Measurements from ENCODE around the gene C2orf76.
"Not testable (repeated sequence)": the region's sequence is repeated elsewhere in the genome, so short reads cannot be mapped to it uniquely, and the experiment has no call there.

DNA sequence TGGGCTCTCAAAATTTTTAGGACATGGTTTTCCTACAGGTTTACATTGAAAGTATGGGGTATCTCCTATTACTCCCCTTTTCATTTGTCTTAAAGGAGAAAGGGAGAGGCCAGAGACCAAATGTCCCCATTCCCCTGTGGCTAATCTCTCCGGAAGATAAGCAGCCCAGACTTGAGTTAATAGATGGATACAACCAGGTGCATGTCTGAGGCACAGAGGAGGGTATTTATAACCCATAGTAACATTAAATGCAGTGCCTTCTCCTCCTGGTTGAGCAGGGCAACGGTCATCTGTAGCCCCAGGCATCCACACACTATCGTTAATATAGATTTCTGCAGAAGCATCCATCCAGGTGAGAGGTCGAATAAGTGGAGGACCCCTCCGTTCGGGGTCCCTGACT is 9.8 kb upstream of the C2orf76 start:
- TF ChIP-seq, protein P1, sequence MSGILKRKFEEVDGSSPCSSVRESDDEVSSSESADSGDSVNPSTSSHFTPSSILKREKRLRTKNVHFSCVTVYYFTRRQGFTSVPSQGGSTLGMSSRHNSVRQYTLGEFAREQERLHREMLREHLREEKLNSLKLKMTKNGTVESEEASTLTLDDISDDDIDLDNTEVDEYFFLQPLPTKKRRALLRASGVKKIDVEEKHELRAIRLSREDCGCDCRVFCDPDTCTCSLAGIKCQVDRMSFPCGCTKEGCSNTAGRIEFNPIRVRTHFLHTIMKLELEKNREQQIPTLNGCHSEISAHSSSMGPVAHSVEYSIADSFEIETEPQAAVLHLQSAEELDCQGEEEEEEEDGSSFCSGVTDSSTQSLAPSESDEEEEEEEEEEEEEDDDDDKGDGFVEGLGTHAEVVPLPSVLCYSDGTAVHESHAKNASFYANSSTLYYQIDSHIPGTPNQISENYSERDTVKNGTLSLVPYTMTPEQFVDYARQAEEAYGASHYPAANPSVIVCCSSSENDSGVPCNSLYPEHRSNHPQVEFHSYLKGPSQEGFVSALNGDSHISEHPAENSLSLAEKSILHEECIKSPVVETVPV (CRISPR knock-in tag; IDR thresholded peaks at IDR 0.05) = not testable (repeated sequence)
- not testable (repeated sequence) for TF ChIP-seq RARB (CRISPR knock-in tag; IDR thresholded peaks at IDR 0.05); ARNTL (CRISPR knock-in tag; IDR thresholded peaks at IDR 0.05; ENCODE audit: borderline replicate concordance, low read depth); ZC3H10 (CRISPR knock-in tag; IDR thresholded peaks at IDR 0.05); ZFP3 (CRISPR knock-in tag; IDR thresholded peaks at IDR 0.05); ESRRG (CRISPR knock-in tag; IDR thresholded peaks at IDR 0.05); TCF4 (CRISPR knock-in tag; IDR thresholded peaks at IDR 0.05; ENCODE audit: borderline replicate concordance); TOX (CRISPR knock-in tag; IDR thresholded peaks at IDR 0.05; ENCODE audit: borderline replicate concordance); ISL1 (CRISPR knock-in tag; IDR thresholded peaks at IDR 0.05); ZNF70 (CRISPR knock-in tag; IDR thresholded peaks at IDR 0.05); ZNF565 (CRISPR knock-in tag; conservative IDR thresholded peaks at IDR 0.05; ENCODE audit: low read depth); PPARA (CRISPR knock-in tag; IDR thresholded peaks at IDR 0.05; ENCODE audit: borderline replicate concordance); CSDC2 (CRISPR knock-in tag; IDR thresholded peaks at IDR 0.05)
- TF ChIP-seq, protein P2, sequence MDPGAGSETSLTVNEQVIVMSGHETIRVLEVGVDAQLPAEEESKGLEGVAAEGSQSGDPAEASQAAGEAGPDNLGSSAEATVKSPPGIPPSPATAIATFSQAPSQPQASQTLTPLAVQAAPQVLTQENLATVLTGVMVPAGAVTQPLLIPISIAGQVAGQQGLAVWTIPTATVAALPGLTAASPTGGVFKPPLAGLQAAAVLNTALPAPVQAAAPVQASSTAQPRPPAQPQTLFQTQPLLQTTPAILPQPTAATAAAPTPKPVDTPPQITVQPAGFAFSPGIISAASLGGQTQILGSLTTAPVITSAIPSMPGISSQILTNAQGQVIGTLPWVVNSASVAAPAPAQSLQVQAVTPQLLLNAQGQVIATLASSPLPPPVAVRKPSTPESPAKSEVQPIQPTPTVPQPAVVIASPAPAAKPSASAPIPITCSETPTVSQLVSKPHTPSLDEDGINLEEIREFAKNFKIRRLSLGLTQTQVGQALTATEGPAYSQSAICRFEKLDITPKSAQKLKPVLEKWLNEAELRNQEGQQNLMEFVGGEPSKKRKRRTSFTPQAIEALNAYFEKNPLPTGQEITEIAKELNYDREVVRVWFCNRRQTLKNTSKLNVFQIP (CRISPR knock-in tag; IDR thresholded peaks at IDR 0.05; ENCODE audit: borderline replicate concordance, low read depth) = not testable (repeated sequence)
